ENCODE measurements around the gene TRIM69.

DNA sequence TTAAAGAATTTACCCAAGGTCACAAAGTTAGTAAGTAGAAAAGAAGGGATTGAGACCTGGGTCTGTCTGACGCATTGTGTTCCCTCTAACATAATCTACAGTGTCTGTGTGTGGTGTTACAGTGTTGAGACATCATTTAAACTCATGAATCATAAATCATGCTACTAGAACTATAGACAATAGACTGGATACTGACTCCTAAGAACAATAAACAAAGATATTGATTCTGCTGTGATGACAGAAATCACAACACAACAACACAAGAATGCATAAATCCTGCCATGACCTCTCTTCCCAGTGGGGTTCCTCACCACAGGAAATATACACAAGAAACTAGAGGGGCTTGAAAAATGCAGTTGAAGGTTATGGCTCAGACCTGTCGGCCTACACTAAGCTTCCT is 44.3 kb downstream of the TRIM69 start:
- TF ChIP-seq POLR2AphosphoS5 (IDR thresholded peaks at IDR 0.05; ENCODE audit: borderline replicate concordance, low read depth, low read length) (no peak), EZH2 (IDR thresholded peaks at IDR 0.05) (no peak)
